GM12878 (cell line): ENCODE data around the gene MAPKAP1. TPM values are rescaled to one million over a fixed set of nuclear protein-coding genes. Genes with fewer than 3 reads are reported as not detected.

Experiments used
- ATAC-seq: fragments of 200-7000 bp; cut with Tn5 transposase; 3 replicates; pipeline ENCODE4 v1.9.1; 2020; ENCODE audit warnings: mild to moderate bottlenecking, moderate library complexity
- BruUV-seq: library from RNA; stranded (reverse); fragments of 400-500 nt; replicated peaks from 2 replicates; lab custom pipeline; 2021; lab: Mats Ljungman, UMichigan
- CTCF ChIA-PET: fragments of 300-600 bp; sonication (Branson Sonifier 250); formaldehyde crosslinking; extraction: SDS; loops from one replicate; lab custom pipeline; 2021; ENCODE audit warnings: inconsistent platforms; lab: Yijun Ruan, JAX
- POLR2A ChIA-PET: fragments of 350-600 bp; formaldehyde crosslinking; extraction: SDS; loops from one replicate; lab custom pipeline; 2021; ENCODE audit warnings: inconsistent platforms; lab: Charles Lee
- RAD21 ChIA-PET: fragments of 300-600 bp; sonication (Branson Sonifier 250); formaldehyde crosslinking; loops from one replicate; lab custom pipeline; 2023; ENCODE audit warnings: antibody characterized with exemption; ENCODE audit not compliant: unreplicated experiment; lab: Charles Lee
- SMC1A ChIA-PET: fragments of 300-600 bp; sonication (Branson Sonifier 250); formaldehyde crosslinking; loops from one replicate; lab custom pipeline; 2023; ENCODE audit not compliant: unreplicated experiment, uncharacterized antibody; lab: Charles Lee
- DNase-seq: peaks from one replicate; pipeline ENCODE4 v3.0.0-alpha.2; 2011; ENCODE audit warnings: low read depth, low spot score
- FAIRE-seq: peaks from 3 replicates; lab custom pipeline; 2011; peaks lifted over from hg19 to GRCh38; lab: Jason Lieb, UNC
- H2AFZ ChIP-seq: 2 replicates; pipeline ENCODE4 v1.6.0; 2011; ENCODE audit warnings: low read depth, low read length, control low read depth; ENCODE audit not compliant: control insufficient read depth
- H3K27ac ChIP-seq: 2 replicates; pipeline ENCODE4 v1.5.1; 2011; ENCODE audit warnings: control low read depth; ENCODE audit not compliant: control insufficient read depth, insufficient read depth
- H3K27me3 ChIP-seq, 2 experiments: replicated peaks in 1 of 2; 2 replicates each; pipeline versions ENCODE4 v1.6.0 to v1.6.1; 2011; ENCODE audit warnings: low read length in 1 of 2; ENCODE audit not compliant: control insufficient read depth in 2 of 2, insufficient read depth in 2 of 2
- H3K36me3 ChIP-seq, 2 experiments: 2 replicates each; pipeline ENCODE4 v1.5.1; 2011; ENCODE audit warnings: low read length in 1 of 2; ENCODE audit not compliant: control insufficient read depth in 2 of 2, insufficient read depth in 2 of 2
- H3K4me1 ChIP-seq: 2 replicates; pipeline ENCODE4 v1.6.1; 2011; ENCODE audit warnings: mild to moderate bottlenecking, low read length, moderate library complexity, mixed read lengths; ENCODE audit not compliant: control insufficient read depth, insufficient read depth
- H3K4me2 ChIP-seq: 2 replicates; pipeline ENCODE4 v1.6.0; 2011; ENCODE audit warnings: control low read depth; ENCODE audit not compliant: control insufficient read depth, insufficient read depth
- H3K4me3 ChIP-seq: fragments of 200-600 bp; sonication (generic); 2 replicates; pipeline ENCODE4 v1.5.1; 2016
- H3K79me2 ChIP-seq: 2 replicates; pipeline ENCODE4 v1.6.0; 2011; ENCODE audit warnings: low read length; ENCODE audit not compliant: control insufficient read depth, insufficient read depth
- H3K9ac ChIP-seq: 2 replicates; pipeline ENCODE4 v1.8.0; 2011; ENCODE audit warnings: low read length, control low read depth, mixed read lengths; ENCODE audit not compliant: control insufficient read depth, insufficient read depth
- H3K9me3 ChIP-seq: replicated peaks from 3 replicates; pipeline ENCODE4 v1.5.1; 2011; ENCODE audit warnings: mild to moderate bottlenecking, low read length; ENCODE audit not compliant: control insufficient read depth, insufficient read depth
- H4K20me1 ChIP-seq: 2 replicates; pipeline ENCODE4 v1.6.0; 2011; ENCODE audit not compliant: control insufficient read depth, insufficient read depth
- ATF3 ChIP-seq: IDR thresholded peaks from 2 replicates; pipeline ENCODE4 v1.6.1; 2011; ENCODE audit warnings: low read depth, mild to moderate bottlenecking, low read length, moderate library complexity, borderline replicate concordance; ENCODE audit errors: extremely low read depth
- CHD1 ChIP-seq: IDR thresholded peaks from 2 replicates; pipeline ENCODE4 v1.6.1; 2012; ENCODE audit warnings: low read depth, low read length, improper control_type of control experiment
- MEF2A ChIP-seq: IDR thresholded peaks from 2 replicates; pipeline ENCODE4 v1.6.1; 2011; ENCODE audit warnings: low read depth, mild to moderate bottlenecking, low read length, moderate library complexity; ENCODE audit not compliant: insufficient read depth
- SRF ChIP-seq, 2 experiments: IDR thresholded peaks; 2 replicates each; pipeline ENCODE4 v1.6.1; 2011; ENCODE audit warnings: low read depth in 2 of 2, low read length in 2 of 2, mild to moderate bottlenecking in 1 of 2, moderate library complexity in 1 of 2
- WGBS: methylation state at CpG from one replicate; pipeline ENCODE4 v1.1.6; 2016; ENCODE audit warnings: low lambda C conversion rate; ENCODE audit not compliant: insufficient replicate concordance, insufficient coverage; ENCODE audit errors: missing lambda C conversion rate; 5-methylcytosine and 5-hydroxymethylcytosine counted together
- in situ Hi-C: fragments of 300-500 bp; cut with MboI; formaldehyde crosslinking; loops from 9 replicates; pipeline ENCODE4 v1.14.3; 2018; ENCODE audit warnings: mixed read lengths
- intact Hi-C: fragments of 100-400 bp; cut with micrococcal nuclease; formaldehyde crosslinking; loops from one replicate; pipeline ENCODE4 v1.14.2; 2022; ENCODE audit not compliant: unreplicated experiment
- polyA plus RNA-seq, 11 experiments: library from polyadenylated mRNA; depleted of rRNA in 4 of 11; unstranded in 6 of 11; stranded (reverse) in 5 of 11; fragments of >200 nt; fragmentation: Nextera tagmentation in 4 of 11; fragmentation: Illumina TruSeq in 1 of 11; extraction: Ambion mirVana in 4 of 11; extraction: Trizol in 1 of 11; gene quantifications; 1 replicate in 1 of 11; 2 replicates in 10 of 11; pipeline versions ENCODE4 v1.2.1 to v1.2.3, GENCODE V29; 2011 to 2016; ENCODE audit warnings: inconsistent platforms in 2 of 11, missing spikeins in 2 of 11, low read depth in 1 of 11
- total RNA-seq, 4 experiments: library from RNA; depleted of rRNA in 3 of 4; stranded (reverse); fragments of >200 nt in 3 of 4; fragmentation: Illumina TruSeq in 1 of 4; extraction: Trizol in 1 of 4; gene quantifications; 2 replicates each; pipeline versions ENCODE4 v1.2.1 to v1.2.3, GENCODE V29; 2013 to 2021
- TF ChIP-seq, protein P1 (sequence below): IDR thresholded peaks from 2 replicates; pipeline ENCODE4 v1.6.1; 2011; ENCODE audit warnings: borderline replicate concordance, low read depth, mild to moderate bottlenecking, moderate library complexity, mixed read lengths, low read length; ENCODE audit not compliant: insufficient read depth; ENCODE audit errors: extremely low read length

MAPKAP1 gene
- total and polyA plus RNA-seq, 10 of the 15 experiments (the other 5 are each of a cell fraction or from before 2014, with no cell fraction given): 5.1 to 188 (median 105) TPM

- TF ChIP-seq CHD1: no peak
- TF ChIP-seq SRF (IDR thresholded peaks at IDR 0.05; ENCODE audit: low read depth in 2 of 2, low read length in 2 of 2): no peak
- no peak for TF ChIP-seq ATF3
Observed at GRCh38 chr9:125406810-125407087, 300.3 kb downstream of the MAPKAP1 start (continued).

GRCh38 chr9:125405938-125406809 is 300.8 kb downstream of the MAPKAP1 start:
- Histone ChIP-seq H3K27me3 (no peaks in the 10 kb centered on the region), H3K4me3 (no peak overlapping the region), H3K36me3 (no peaks in the 10 kb centered on the region), H3K9me3 (no peaks in the 10 kb centered on the region; the same call in 2 of the 3 replicates), H4K20me1 (no peaks in the 10 kb centered on the region), H3K4me2 (no peak overlapping the region), H3K9ac (no peak overlapping the region), H3K4me1 (peaks cover 10% of the 10 kb centered on the region), H3K79me2 (no peaks in the 10 kb centered on the region), H3K27ac (no peak overlapping the region), H2AFZ (no peak overlapping the region)
- 61% methylated on average over 15 of the region's 15 CpGs for WGBS
- DNase-seq: no peak
- SMC1A ChIA-PET: interaction anchor here (1.4 kb wide), 1 partner anchor 152 kb away, joined by 5 read pairs; no protein-coding TSS in a partner anchor
- BruUV-seq: no TSS peak
- CTCF ChIA-PET: interaction anchor here (1.0 to 3.4 kb wide), 7 partner anchors 133 to 1086 kb away, joined by 3 to 31 read pairs (median 11); no protein-coding TSS in a partner anchor
- POLR2A ChIA-PET: no interaction called here
- intact Hi-C loops: loop anchor here (5.0 kb wide), 2 partner anchors 991 to 1086 kb away; no protein-coding TSS in a partner anchor
- no peak for FAIRE-seq
- in situ Hi-C loops: loop anchor here (5.0 kb wide), 3 partner anchors 826 to 1071 kb away; no protein-coding TSS in a partner anchor
- RAD21 ChIA-PET: interaction anchor here (2.5 kb wide), 1 partner anchor 226 kb away, joined by 10 read pairs; no protein-coding TSS in a partner anchor
- TF ChIP-seq, protein P1, sequence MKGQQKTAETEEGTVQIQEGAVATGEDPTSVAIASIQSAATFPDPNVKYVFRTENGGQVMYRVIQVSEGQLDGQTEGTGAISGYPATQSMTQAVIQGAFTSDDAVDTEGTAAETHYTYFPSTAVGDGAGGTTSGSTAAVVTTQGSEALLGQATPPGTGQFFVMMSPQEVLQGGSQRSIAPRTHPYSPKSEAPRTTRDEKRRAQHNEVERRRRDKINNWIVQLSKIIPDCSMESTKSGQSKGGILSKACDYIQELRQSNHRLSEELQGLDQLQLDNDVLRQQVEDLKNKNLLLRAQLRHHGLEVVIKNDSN: peak; percentile 4
- TF ChIP-seq MEF2A: no peak
- TF ChIP-seq, all 136 proteins: peak for 1
- no peak for ATAC-seq
